AG20443 (cell line): Measurements from ENCODE around the gene YIPF2.
"Not testable (repeated sequence)": the region's sequence is repeated elsewhere in the genome, so short reads cannot be mapped to it uniquely, and the experiment has no call there.

Experiments used
- DNase-seq: peaks from one replicate; pipeline ENCODE4 v3.0.0; 2012; ENCODE audit warnings: low spot score, mixed read lengths

Gene YIPF2

GRCh38 chr19:10941649-10942048 lies 13.2 kb upstream of the YIPF2 start:
- not testable (repeated sequence) for DNase-seq

- peak; percentile 77 for DNase-seq
Observed at GRCh38 chr19:10936661-10937084, 8.2 kb upstream of the YIPF2 start.

- DNase-seq: no peak
Observed at GRCh38 chr19:10935371-10936059, 7.1 kb upstream of the YIPF2 start.

- peak; percentile 7 for DNase-seq
Observed at GRCh38 chr19:10929402-10929794, 959 bp upstream of the YIPF2 start.

- peak; percentile 29 for DNase-seq
Observed at GRCh38 chr19:10927730-10928562, 493 bp downstream of the YIPF2 start.

- DNase-seq: no peak
Observed at GRCh38 chr19:10924597-10924996, 3.8 kb downstream of the YIPF2 start.

GRCh38 chr19:10923260-10924112 lies 5.0 kb downstream of the YIPF2 start:
- DNase-seq: peak; percentile 4

GRCh38 chr19:10922638-10923014 lies 5.8 kb downstream of the YIPF2 start:
- no peak for DNase-seq

GRCh38 chr19:10921910-10922637 lies 6.4 kb downstream of the YIPF2 start:
- peak; percentile 5 for DNase-seq

- DNase-seq: peak; percentile 4
Observed at GRCh38 chr19:10921199-10921909, 7.1 kb downstream of the YIPF2 start.

GRCh38 chr19:10920781-10921180 lies 7.7 kb downstream of the YIPF2 start:
- peak; percentile 3 for DNase-seq

GRCh38 chr19:10920288-10920655 lies 8.2 kb downstream of the YIPF2 start:
- no peak for DNase-seq

GRCh38 chr19:10919352-10920287 lies 8.8 kb downstream of the YIPF2 start:
- DNase-seq: no peak

- DNase-seq: no peak
Observed at GRCh38 chr19:10918359-10918758, 10.1 kb downstream of the YIPF2 start.

- no peak for DNase-seq
Observed at GRCh38 chr19:10916602-10917001, 11.8 kb downstream of the YIPF2 start.

- peak; percentile 96 for DNase-seq
Observed at GRCh38 chr19:10915130-10916091, 13.0 kb downstream of the YIPF2 start.

GRCh38 chr19:10913716-10914340 lies 14.6 kb downstream of the YIPF2 start:
- DNase-seq: no peak

- no peak for DNase-seq
Observed at GRCh38 chr19:10912619-10913018, 15.8 kb downstream of the YIPF2 start.
